LNCAP (cell line): ENCODE results near the gene RASAL2.

Source experiments
- CTCF ChIP-seq: fragments of 450-650 bp; IDR thresholded peaks from 2 replicates; pipeline ENCODE4 v1.5.1; 2017; ENCODE audit warnings: mild to moderate bottlenecking

Gene RASAL2

GRCh38 chr1:178052650-178053461 lies 41.0 kb upstream of the RASAL2 start:
- TF ChIP-seq CTCF = no peak

- TF ChIP-seq CTCF = peak; percentile 75
These were observed 38.8 kb upstream of the RASAL2 start for GRCh38 chr1:178055093-178055492.

GRCh38 chr1:178055779-178056471 lies 38.0 kb upstream of the RASAL2 start:
- TF ChIP-seq CTCF = peak; percentile 30; the same call in 1 of the 2 replicates

GRCh38 chr1:178057141-178057765 lies 36.7 kb upstream of the RASAL2 start:
- TF ChIP-seq CTCF = no peak

- TF ChIP-seq CTCF = no peak
These were observed 35.9 kb upstream of the RASAL2 start for GRCh38 chr1:178057912-178058534.

GRCh38 chr1:178060789-178061556 lies 32.9 kb upstream of the RASAL2 start:
- no peak for TF ChIP-seq CTCF

GRCh38 chr1:178061620-178062019 lies 32.3 kb upstream of the RASAL2 start:
- TF ChIP-seq CTCF = no peak
